B cell (primary cell): Measurements from ENCODE around the gene FANCC. TPM values are rescaled to one million over a fixed set of nuclear protein-coding genes. Genes with fewer than 3 reads are reported as not detected.

ENCODE experiments used
- ATAC-seq: fragments of 200-7000 bp; cut with Tn5 transposase; one replicate; pipeline ENCODE4 v1.10.0; 2021; ENCODE audit warnings: low read depth, mild to moderate bottlenecking, moderate number of reproducible peaks, moderate library complexity
- CTCF ChIA-PET: fragments of 350-600 bp; sonication (Branson Sonifier 250); formaldehyde crosslinking; loops from one replicate; lab custom pipeline; 2021; ENCODE audit warnings: antibody characterized with exemption, inconsistent platforms; lab: Charles Lee
- POLR2A ChIA-PET: fragments of 350-600 bp; sonication (Branson Sonifier 250); formaldehyde crosslinking; loops from one replicate; lab custom pipeline; 2021; ENCODE audit warnings: antibody characterized with exemption; lab: Charles Lee
- DNase-seq: peaks from one replicate; pipeline ENCODE4 v3.0.0; 2013
- H2AFZ ChIP-seq: 2 replicates; pipeline ENCODE4 v1.6.1; 2012; ENCODE audit warnings: mild to moderate bottlenecking, low read depth, low read length; ENCODE audit not compliant: insufficient read depth, poor library complexity, severe bottlenecking
- H3K27ac ChIP-seq, 2 donors: 1 replicate in 1 of 2; 2 replicates in 1 of 2; pipeline ENCODE4 v1.5.1; 2012 to 2013; ENCODE audit warnings: low read length in 2 of 2, mild to moderate bottlenecking in 2 of 2, moderate library complexity in 1 of 2
- H3K27me3 ChIP-seq, 4 experiments: fragments of 200-600 bp in 1 of 4; sonication (generic) in 1 of 4; replicated peaks in 1 of 4; 1 replicate in 2 of 4; 2 replicates in 2 of 4; pipeline versions ENCODE4 v1.6.1 to v1.7.0; 2013 to 2016; ENCODE audit warnings: low read length in 3 of 4, mild to moderate bottlenecking in 2 of 4, mixed read lengths in 1 of 4, moderate library complexity in 1 of 4; ENCODE audit not compliant: insufficient read depth in 4 of 4, control insufficient read depth in 3 of 4; ENCODE audit errors: control extremely low read depth in 1 of 4
- H3K36me3 ChIP-seq, 2 experiments: replicated peaks in 1 of 2; 1 replicate in 1 of 2; 2 replicates in 1 of 2; pipeline versions ENCODE4 v1.6.1 to v1.7.1; 2013; ENCODE audit warnings: low read length in 1 of 2; ENCODE audit not compliant: insufficient read depth in 2 of 2, control insufficient read depth in 1 of 2; ENCODE audit errors: control extremely low read depth in 1 of 2, extremely low read depth in 1 of 2
- H3K4me1 ChIP-seq, 2 donors: fragments of 200-600 bp in 1 of 2; sonication (generic) in 1 of 2; 1 replicate in 1 of 2; 2 replicates in 1 of 2; pipeline versions ENCODE4 v1.5.1 to v1.6.1; 2013 to 2017; ENCODE audit warnings: low read length in 2 of 2; ENCODE audit not compliant: control insufficient read depth in 2 of 2, insufficient read depth in 2 of 2
- H3K4me2 ChIP-seq: replicated peaks from 2 replicates; pipeline ENCODE3; 2012; ENCODE audit warnings: mild to moderate bottlenecking, low read depth, low read length; ENCODE audit not compliant: poor library complexity, severe bottlenecking
- H3K4me3 ChIP-seq, 5 experiments: fragments of 200-600 bp in 1 of 5; sonication (generic) in 1 of 5; 1 replicate in 3 of 5; 2 replicates in 2 of 5; pipeline versions ENCODE4 v1.5.1 to v1.7.0; 2011 to 2016; ENCODE audit warnings: low read length in 4 of 5, mild to moderate bottlenecking in 4 of 5, low read depth in 2 of 5, control low read depth in 1 of 5, moderate library complexity in 1 of 5; ENCODE audit not compliant: insufficient read depth in 1 of 5; ENCODE audit errors: control extremely low read depth in 1 of 5, extremely low read depth in 1 of 5
- H3K79me2 ChIP-seq: fragments of 200-600 bp; sonication (generic); one replicate; pipeline ENCODE4 v1.6.0; 2016; ENCODE audit warnings: low read length; ENCODE audit not compliant: control insufficient read depth, insufficient read depth
- H3K9ac ChIP-seq: fragments of 200-600 bp; sonication (generic); 2 replicates; pipeline ENCODE4 v1.6.1; 2017; ENCODE audit warnings: mild to moderate bottlenecking, low read length, moderate library complexity
- H3K9me3 ChIP-seq, 3 donors: one replicate each; pipeline versions ENCODE4 v1.6.1 to v1.7.1; 2013; ENCODE audit warnings: low read length in 2 of 3; ENCODE audit not compliant: control insufficient read depth in 2 of 3, insufficient read depth in 1 of 3; ENCODE audit errors: control extremely low read depth in 1 of 3
- H4K20me1 ChIP-seq: 2 replicates; pipeline ENCODE4 v1.6.0; 2012; ENCODE audit warnings: mild to moderate bottlenecking, low read length; ENCODE audit not compliant: insufficient read depth, control insufficient read depth, poor library complexity, severe bottlenecking
- H3K27ac Mint-ChIP-seq: one replicate; pipeline ENCODE4 v1.8.0; 2021; ENCODE audit warnings: mixed read lengths
- H3K27me3 Mint-ChIP-seq: one replicate; pipeline ENCODE4 v1.8.0; 2021; ENCODE audit warnings: mixed read lengths
- H3K4me1 Mint-ChIP-seq: one replicate; pipeline ENCODE4 v1.8.0; 2021; ENCODE audit warnings: mixed read lengths
- H3K4me3 Mint-ChIP-seq: one replicate; pipeline ENCODE4 v1.8.0; 2021; ENCODE audit warnings: mixed read lengths
- H3K9me3 Mint-ChIP-seq: one replicate; pipeline ENCODE4 v1.8.0; 2022; ENCODE audit warnings: mixed read lengths; ENCODE audit not compliant: insufficient read depth
- CTCF ChIP-seq: fragments of 200-600 bp; IDR thresholded peaks from one replicate; pipeline ENCODE4 v1.8.0; 2022; ENCODE audit warnings: antibody characterized with exemption, mild to moderate bottlenecking
- EZH2 ChIP-seq: IDR thresholded peaks from 2 replicates; pipeline ENCODE4 v1.6.1; 2012; ENCODE audit warnings: borderline replicate concordance, low read depth, mild to moderate bottlenecking, moderate library complexity, low read length; ENCODE audit not compliant: insufficient read depth, poor library complexity, severe bottlenecking
- WGBS: methylation state at CpG from one replicate; pipeline ENCODE4 v1.1.5; 2013; ENCODE audit warnings: missing lambda C conversion rate; ENCODE audit not compliant: insufficient coverage; 5-methylcytosine and 5-hydroxymethylcytosine counted together
- intact Hi-C: fragments of 100-400 bp; cut with micrococcal nuclease; formaldehyde crosslinking; loops from one replicate; pipeline ENCODE4 v1.10.0; 2022
- polyA plus RNA-seq: library from polyadenylated mRNA; depleted of rRNA; stranded (reverse); fragments of >200 nt; gene quantifications from 2 replicates; pipeline ENCODE4 v1.2.3, GENCODE V29; 2012
- total RNA-seq, 2 donors: library from RNA; stranded (reverse); fragments of 120-200 nt in 1 of 2; gene quantifications; 1 replicate in 1 of 2; 2 replicates in 1 of 2; pipeline versions ENCODE4 v1.2.3 to v1.2.4, GENCODE V29; 2013 to 2022

FANCC gene
- total and polyA plus RNA-seq, 2 donors (not counting 1 experiment from before 2014, with no cell fraction given) = 1.8 to 11.1 TPM

- POLR2A ChIA-PET = no interaction called here
- ATAC-seq (no peak), DNase-seq (no peak)
- Histone ChIP-seq H4K20me1 (no peaks in the 10 kb centered on the region), H3K4me2 (no peak overlapping the region), H3K27ac (no peak overlapping the region), H3K9me3 (no peaks in the 10 kb centered on the region), H3K4me3 (no peak overlapping the region), H3K36me3 (no peaks in the 10 kb centered on the region), H3K9ac (no peak overlapping the region), H3K4me1 (no peaks in the 10 kb centered on the region), H2AFZ (no peak overlapping the region), H3K79me2 (no peaks in the 10 kb centered on the region), H3K27me3 (no peaks in the 10 kb centered on the region)
- WGBS = 60% methylated on average over 4 of the region's 5 CpGs
- Mint-ChIP-seq H3K27me3 (no peaks in the 10 kb centered on the region), H3K4me1 (no peaks in the 10 kb centered on the region), H3K4me3 (no peak overlapping the region), H3K9me3 (no peaks in the 10 kb centered on the region), H3K27ac (no peak overlapping the region)
- CTCF ChIA-PET = no interaction called here
- no peak for TF ChIP-seq CTCF
- no peak for TF ChIP-seq EZH2
- intact Hi-C loops = no loop called here
These were observed 257.3 kb downstream of the FANCC start for GRCh38 chr9:95060234-95060633.

- Mint-ChIP-seq H3K27me3 (no peaks in the 10 kb centered on the region), H3K4me3 (no peak overlapping the region), H3K27ac (no peak overlapping the region), H3K4me1 (no peaks in the 10 kb centered on the region), H3K9me3 (no peaks in the 10 kb centered on the region)
- ATAC-seq (no peak), DNase-seq (no peak)
- Histone ChIP-seq H3K4me3 (no peak overlapping the region), H3K36me3 (no peaks in the 10 kb centered on the region), H3K27me3 (no peaks in the 10 kb centered on the region), H3K4me2 (no peak overlapping the region), H3K27ac (no peak overlapping the region), H2AFZ (no peak overlapping the region), H3K79me2 (no peaks in the 10 kb centered on the region), H4K20me1 (no peaks in the 10 kb centered on the region), H3K4me1 (no peaks in the 10 kb centered on the region), H3K9me3 (no peaks in the 10 kb centered on the region), H3K9ac (no peak overlapping the region)
- ChIA-PET CTCF (no interaction called here), POLR2A (no interaction called here)
- WGBS = 97% methylated on average over 7 of the region's 7 CpGs
- no peak for TF ChIP-seq EZH2
- no peak for TF ChIP-seq CTCF
- intact Hi-C loops = no loop called here
These were observed 258.6 kb downstream of the FANCC start for GRCh38 chr9:95058795-95059386.
